Uterus (tissue), 4 donors: ENCODE results near the gene MX1. TPM values are rescaled to one million over a fixed set of nuclear protein-coding genes. Genes with fewer than 3 reads are reported as not detected.

Source experiments
- DNase-seq, 2 donors: peaks; one replicate each; pipeline ENCODE4 v3.0.0-alpha.2; 2019 to 2020
- H3K27ac ChIP-seq, 2 donors: fragments of 200-600 bp; sonication (generic); 1 replicate in 1 of 2; 2 replicates in 1 of 2; pipeline ENCODE4 v1.5.1; 2016 to 2018
- H3K27me3 ChIP-seq, 2 donors: fragments of 200-600 bp; sonication (generic); one replicate each; pipeline ENCODE4 v1.5.1; 2018 to 2019; ENCODE audit warnings: control low read depth in 1 of 2
- H3K36me3 ChIP-seq, 2 donors: fragments of 200-600 bp; sonication (generic); one replicate each; pipeline ENCODE4 v1.5.1; 2019; ENCODE audit warnings: control low read depth in 1 of 2
- H3K4me1 ChIP-seq, 2 donors: fragments of 200-600 bp; sonication (generic); one replicate each; pipeline ENCODE4 v1.5.1; 2018 to 2019; ENCODE audit warnings: control low read depth in 1 of 2
- H3K4me3 ChIP-seq, 2 donors: fragments of 200-600 bp; sonication (generic); 1 replicate in 1 of 2; 2 replicates in 1 of 2; pipeline ENCODE4 v1.5.1; 2018 to 2019; ENCODE audit warnings: mild to moderate bottlenecking in 1 of 2
- H3K9me3 ChIP-seq, 2 donors: fragments of 200-600 bp; sonication (generic); one replicate each; pipeline ENCODE4 v1.5.1; 2019; ENCODE audit warnings: control low read depth in 1 of 2
- POLR2A ChIP-seq, 2 donors: fragments of 450-650 bp; IDR thresholded peaks; one replicate each; pipeline ENCODE4 v1.6.1; 2016; ENCODE audit warnings: antibody characterized with exemption in 2 of 2, mild to moderate bottlenecking in 1 of 2, moderate library complexity in 1 of 2
- intact Hi-C: fragments of 100-400 bp; cut with DNase I; formaldehyde crosslinking; loops from one replicate; pipeline ENCODE4 v1.15.1; 2023; ENCODE audit warnings: low total_unique reads
- total RNA-seq, 4 donors: library from RNA; depleted of rRNA in 3 of 4; stranded (reverse); fragments of >200 nt in 3 of 4; gene quantifications; one replicate each; pipeline versions ENCODE4 v1.1.0 to v1.2.4, GENCODE V29; 2014 to 2023
- TF ChIP-seq, protein P1 (sequence below), 4 experiments: fragments of 200-600 bp in 2 of 4; fragments of 450-650 bp in 2 of 4; sonication (generic) in 2 of 4; IDR thresholded peaks; one replicate each; pipeline ENCODE4 v1.5.1; 2016 to 2019; ENCODE audit warnings: antibody characterized with exemption in 4 of 4, mild to moderate bottlenecking in 2 of 4, moderate library complexity in 1 of 4
- donor health status: DM: yes; HTN: yes; CAD: no.

Gene MX1
- total RNA-seq, 4 donors from 2014 or later, result 23.5 to 96.3 (median 33.4) TPM

DNA sequence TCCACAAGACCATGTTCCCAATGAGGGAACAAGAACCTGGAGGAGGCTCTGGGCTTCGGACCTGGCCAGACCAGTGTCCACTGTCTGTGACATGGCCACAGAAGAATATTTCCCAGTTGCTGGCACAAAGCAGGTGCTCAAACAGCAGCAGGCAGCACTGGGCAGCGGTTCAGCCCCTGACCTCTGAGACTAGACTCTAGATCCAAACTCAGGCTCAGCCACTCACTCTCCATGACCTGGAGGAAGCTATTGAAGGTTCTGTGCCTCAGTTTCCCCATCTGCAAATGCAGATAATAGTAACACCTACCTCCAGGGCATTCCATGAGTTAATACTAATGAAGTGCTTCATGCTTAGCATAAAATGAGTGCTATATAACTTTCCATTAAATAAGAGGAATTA, 73.9 kb downstream of the MX1 start:
- Histone ChIP-seq H3K9me3 (no peaks in the 10 kb centered on the region), H3K4me1 (no peaks in the 10 kb centered on the region), H3K27ac (no peak overlapping the region), H3K36me3 (no peaks in the 10 kb centered on the region), H3K27me3 (no peaks in the 10 kb centered on the region), H3K4me3 (no peak overlapping the region)
- no peak for DNase-seq
- no peak for TF ChIP-seq POLR2A (IDR thresholded peaks at IDR 0.05)
- TF ChIP-seq, protein P1, sequence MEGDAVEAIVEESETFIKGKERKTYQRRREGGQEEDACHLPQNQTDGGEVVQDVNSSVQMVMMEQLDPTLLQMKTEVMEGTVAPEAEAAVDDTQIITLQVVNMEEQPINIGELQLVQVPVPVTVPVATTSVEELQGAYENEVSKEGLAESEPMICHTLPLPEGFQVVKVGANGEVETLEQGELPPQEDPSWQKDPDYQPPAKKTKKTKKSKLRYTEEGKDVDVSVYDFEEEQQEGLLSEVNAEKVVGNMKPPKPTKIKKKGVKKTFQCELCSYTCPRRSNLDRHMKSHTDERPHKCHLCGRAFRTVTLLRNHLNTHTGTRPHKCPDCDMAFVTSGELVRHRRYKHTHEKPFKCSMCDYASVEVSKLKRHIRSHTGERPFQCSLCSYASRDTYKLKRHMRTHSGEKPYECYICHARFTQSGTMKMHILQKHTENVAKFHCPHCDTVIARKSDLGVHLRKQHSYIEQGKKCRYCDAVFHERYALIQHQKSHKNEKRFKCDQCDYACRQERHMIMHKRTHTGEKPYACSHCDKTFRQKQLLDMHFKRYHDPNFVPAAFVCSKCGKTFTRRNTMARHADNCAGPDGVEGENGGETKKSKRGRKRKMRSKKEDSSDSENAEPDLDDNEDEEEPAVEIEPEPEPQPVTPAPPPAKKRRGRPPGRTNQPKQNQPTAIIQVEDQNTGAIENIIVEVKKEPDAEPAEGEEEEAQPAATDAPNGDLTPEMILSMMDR (IDR thresholded peaks at IDR 0.05), result no peak
- intact Hi-C loops, result no loop called here

DNA sequence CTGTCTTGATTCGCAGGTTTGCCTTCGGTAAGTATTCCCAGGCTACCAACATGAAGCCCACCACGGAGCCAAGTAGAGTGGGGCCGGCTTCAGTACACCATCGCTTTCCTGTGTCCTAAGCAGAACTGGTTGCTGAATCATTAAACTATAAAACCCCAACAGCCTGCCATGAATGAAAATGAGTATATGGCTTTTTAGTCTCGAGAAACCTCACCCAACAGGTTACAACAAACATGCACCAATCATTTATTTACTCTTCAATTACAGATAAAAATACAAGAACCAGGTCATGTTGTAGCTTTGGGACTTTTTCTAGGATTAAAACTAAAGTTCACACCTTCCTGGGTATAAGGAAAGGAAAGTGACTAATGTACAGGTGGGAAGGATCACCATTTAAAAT, 74.3 kb downstream of the MX1 start:
- no peaks in the 10 kb centered on the region for H3K27me3 ChIP-seq
- no peak for TF ChIP-seq POLR2A (IDR thresholded peaks at IDR 0.05)
- TF ChIP-seq, protein P1 (IDR thresholded peaks at IDR 0.05), result no peak
- no peaks in the 10 kb centered on the region for H3K9me3 ChIP-seq
- H3K36me3 ChIP-seq, result no peaks in the 10 kb centered on the region
- DNase-seq, result no peak
- no peak overlapping the region for H3K4me3 ChIP-seq
- no peak overlapping the region for H3K27ac ChIP-seq
- H3K4me1 ChIP-seq, result no peaks in the 10 kb centered on the region
- intact Hi-C loops, result no loop called here

DNA sequence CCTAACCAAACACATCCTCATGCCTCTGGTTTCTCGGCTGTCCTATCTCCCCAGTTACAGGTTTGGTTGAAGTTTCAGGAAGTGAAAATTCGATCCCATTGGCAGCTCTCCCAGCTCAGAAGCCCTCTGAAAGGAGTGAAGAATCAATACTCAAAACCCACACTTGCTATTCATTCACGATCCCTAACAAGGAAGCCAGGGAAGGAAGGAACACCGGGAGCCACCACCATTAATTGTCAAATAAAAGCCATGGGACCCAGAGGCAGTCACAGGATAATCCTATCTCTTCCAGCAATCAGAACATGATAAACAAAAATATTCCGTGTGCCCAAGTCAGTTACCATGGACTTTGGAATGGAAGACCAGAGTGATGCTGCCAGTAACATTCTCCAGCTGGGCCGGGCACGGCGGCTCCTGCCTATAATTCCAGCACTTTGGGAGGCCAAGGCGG, 74.9 kb downstream of the MX1 start:
- intact Hi-C loops, result no loop called here
- Histone ChIP-seq H3K27ac (no peak overlapping the region), H3K27me3 (no peaks in the 10 kb centered on the region), H3K4me3 (no peak overlapping the region), H3K9me3 (no peaks in the 10 kb centered on the region), H3K36me3 (no peaks in the 10 kb centered on the region), H3K4me1 (no peaks in the 10 kb centered on the region)
- TF ChIP-seq, protein P1 (IDR thresholded peaks at IDR 0.05), result no peak
- TF ChIP-seq POLR2A (IDR thresholded peaks at IDR 0.05), result no peak
- DNase-seq, result no peak

DNA sequence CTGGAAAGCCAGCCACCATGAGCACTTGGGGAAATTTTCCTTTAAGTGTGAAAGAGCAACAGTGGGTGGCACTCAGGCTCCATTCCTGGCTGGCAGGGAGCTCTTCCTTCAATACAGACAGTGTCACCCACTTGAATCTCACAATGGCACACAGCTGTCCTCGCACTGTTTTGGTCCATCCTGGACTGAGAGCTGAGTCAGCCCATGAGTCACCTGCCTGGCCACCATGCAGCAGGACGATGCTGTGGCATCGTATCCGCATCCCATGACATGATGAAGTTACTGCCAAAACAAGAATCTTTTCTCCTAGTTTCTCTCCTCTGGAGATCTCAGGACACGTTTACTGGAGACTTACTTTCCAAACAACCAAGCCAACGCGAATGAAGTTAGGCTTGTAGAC, 75.9 kb downstream of the MX1 start:
- intact Hi-C loops, result no loop called here

DNA sequence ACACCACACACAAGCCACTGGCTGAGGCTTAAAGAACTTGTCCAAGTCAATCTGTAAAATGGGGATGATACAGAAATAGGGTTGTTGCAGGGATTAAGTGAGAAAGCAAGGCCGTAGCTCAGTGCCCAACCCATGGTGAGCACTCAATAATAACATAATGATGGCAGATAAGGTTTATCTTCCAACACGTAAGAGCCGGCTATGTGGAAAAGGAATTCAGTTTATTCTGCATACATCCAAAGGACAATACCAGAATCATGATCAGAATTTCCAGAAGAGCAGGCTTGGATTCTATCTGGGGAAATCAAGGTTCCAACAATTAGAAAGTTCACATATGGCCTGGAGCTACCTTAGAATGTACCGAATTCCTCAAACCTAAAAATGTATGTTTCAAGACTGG, 77.3 kb downstream of the MX1 start:
- no peaks in the 10 kb centered on the region for H3K27me3 ChIP-seq
- intact Hi-C loops, result no loop called here
- no peak overlapping the region for H3K27ac ChIP-seq

More for the DNA sequence above, 75.9 kb downstream of the MX1 start:
- H3K27ac ChIP-seq, result no peak overlapping the region
- no peaks in the 10 kb centered on the region for H3K4me1 ChIP-seq
- no peaks in the 10 kb centered on the region for H3K9me3 ChIP-seq
- H3K4me3 ChIP-seq, result no peak overlapping the region
- no peak for TF ChIP-seq POLR2A (IDR thresholded peaks at IDR 0.05)
- TF ChIP-seq, protein P1 (IDR thresholded peaks at IDR 0.05), result no peak
- H3K27me3 ChIP-seq, result no peaks in the 10 kb centered on the region
- H3K36me3 ChIP-seq, result no peaks in the 10 kb centered on the region
- DNase-seq, result no peak

More for the DNA sequence above, 77.3 kb downstream of the MX1 start:
- Histone ChIP-seq H3K36me3 (no peaks in the 10 kb centered on the region), H3K4me3 (no peak overlapping the region), H3K9me3 (no peaks in the 10 kb centered on the region), H3K4me1 (no peaks in the 10 kb centered on the region)
- no peak for DNase-seq
- TF ChIP-seq, protein P1 (IDR thresholded peaks at IDR 0.05), result no peak
- no peak for TF ChIP-seq POLR2A (IDR thresholded peaks at IDR 0.05)
